DLD1 (cell line): ENCODE data around the gene WNK2.
"Not testable (repeated sequence)": the region's sequence is repeated elsewhere in the genome, so short reads cannot be mapped to it uniquely, and the experiment has no call there.

Experiments
- in situ Hi-C: cut with HindIII; loops from 2 replicates; pipeline ENCODE4 v1.10.0; 2017; ENCODE audit warnings: low sequenced_read_pairs

WNK2 gene

GRCh38 chr9:93233033-93233432 is 49.1 kb downstream of the WNK2 start:
- in situ Hi-C loops = no loop called here

- in situ Hi-C loops = no loop called here
These were observed 50.7 kb downstream of the WNK2 start for GRCh38 chr9:93234600-93234999.

GRCh38 chr9:93235300-93235960 is 51.5 kb downstream of the WNK2 start:
- in situ Hi-C loops = no loop called here

- in situ Hi-C loops = no loop called here
These were observed 52.7 kb downstream of the WNK2 start for GRCh38 chr9:93236541-93237206.

GRCh38 chr9:93237540-93237939 is 53.6 kb downstream of the WNK2 start:
- in situ Hi-C loops = no loop called here

GRCh38 chr9:93238953-93239925 is 55.3 kb downstream of the WNK2 start:
- in situ Hi-C loops = no loop called here

- in situ Hi-C loops = no loop called here
These were observed 57.0 kb downstream of the WNK2 start for GRCh38 chr9:93240891-93241334.

GRCh38 chr9:93243112-93243511 is 59.2 kb downstream of the WNK2 start:
- in situ Hi-C loops = no loop called here

- in situ Hi-C loops = no loop called here
These were observed 60.2 kb downstream of the WNK2 start for GRCh38 chr9:93244101-93244500.

GRCh38 chr9:93244510-93245436 is 60.8 kb downstream of the WNK2 start:
- in situ Hi-C loops = no loop called here

GRCh38 chr9:93245437-93245970 is 61.6 kb downstream of the WNK2 start:
- in situ Hi-C loops = no loop called here

- in situ Hi-C loops = no loop called here
These were observed 62.2 kb downstream of the WNK2 start for GRCh38 chr9:93246111-93246510.

- in situ Hi-C loops = no loop called here
These were observed 62.6 kb downstream of the WNK2 start for GRCh38 chr9:93246526-93246925.

GRCh38 chr9:93247099-93247865 is 63.3 kb downstream of the WNK2 start:
- in situ Hi-C loops = no loop called here

GRCh38 chr9:93247892-93248291 is 64.0 kb downstream of the WNK2 start:
- in situ Hi-C loops = no loop called here

GRCh38 chr9:93248386-93249040 is 64.6 kb downstream of the WNK2 start:
- in situ Hi-C loops = no loop called here

GRCh38 chr9:93250185-93250584 is 66.2 kb downstream of the WNK2 start:
- in situ Hi-C loops = no loop called here

- in situ Hi-C loops = not testable (repeated sequence)
These were observed 67.4 kb downstream of the WNK2 start for GRCh38 chr9:93251309-93251708.
